ENCODE data around the gene FALEC.

DNA sequence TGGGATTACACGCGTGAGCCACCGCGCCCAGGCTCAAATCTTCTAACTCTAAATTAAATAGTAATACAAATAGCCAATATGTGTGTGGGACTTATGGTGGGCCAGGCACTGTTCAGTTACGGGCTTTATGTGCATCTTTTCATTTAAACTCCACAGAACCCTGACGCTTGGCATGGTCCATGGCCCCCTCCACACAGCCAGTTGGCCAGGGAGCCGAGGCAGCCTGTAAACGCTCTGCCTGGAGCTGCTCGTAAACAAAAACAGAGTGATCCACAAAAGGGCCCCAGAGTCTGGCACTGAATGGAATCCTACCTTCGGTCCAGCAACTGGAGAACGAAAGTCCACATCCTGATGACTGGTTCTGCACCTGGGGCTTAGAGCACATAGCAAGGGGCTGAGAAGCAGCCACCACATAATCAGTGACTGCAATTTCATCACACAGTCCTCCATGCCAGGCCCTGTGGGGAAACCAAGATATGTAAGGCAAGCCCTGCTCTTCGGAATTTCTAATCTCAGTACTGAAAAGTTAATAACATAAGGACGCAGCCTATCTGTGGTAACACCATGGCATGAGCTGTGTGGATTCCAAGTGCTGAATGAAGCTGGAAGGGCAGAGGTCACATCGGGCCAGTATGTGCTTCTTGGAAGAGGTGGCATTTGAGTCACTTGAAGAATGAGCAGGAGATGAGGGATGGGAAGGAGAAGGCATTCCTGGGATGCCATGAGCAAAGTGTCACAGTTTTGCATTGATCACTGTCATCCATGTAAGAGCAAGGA, 20.1 kb downstream of the FALEC start:
- TF ChIP-seq, protein P1, sequence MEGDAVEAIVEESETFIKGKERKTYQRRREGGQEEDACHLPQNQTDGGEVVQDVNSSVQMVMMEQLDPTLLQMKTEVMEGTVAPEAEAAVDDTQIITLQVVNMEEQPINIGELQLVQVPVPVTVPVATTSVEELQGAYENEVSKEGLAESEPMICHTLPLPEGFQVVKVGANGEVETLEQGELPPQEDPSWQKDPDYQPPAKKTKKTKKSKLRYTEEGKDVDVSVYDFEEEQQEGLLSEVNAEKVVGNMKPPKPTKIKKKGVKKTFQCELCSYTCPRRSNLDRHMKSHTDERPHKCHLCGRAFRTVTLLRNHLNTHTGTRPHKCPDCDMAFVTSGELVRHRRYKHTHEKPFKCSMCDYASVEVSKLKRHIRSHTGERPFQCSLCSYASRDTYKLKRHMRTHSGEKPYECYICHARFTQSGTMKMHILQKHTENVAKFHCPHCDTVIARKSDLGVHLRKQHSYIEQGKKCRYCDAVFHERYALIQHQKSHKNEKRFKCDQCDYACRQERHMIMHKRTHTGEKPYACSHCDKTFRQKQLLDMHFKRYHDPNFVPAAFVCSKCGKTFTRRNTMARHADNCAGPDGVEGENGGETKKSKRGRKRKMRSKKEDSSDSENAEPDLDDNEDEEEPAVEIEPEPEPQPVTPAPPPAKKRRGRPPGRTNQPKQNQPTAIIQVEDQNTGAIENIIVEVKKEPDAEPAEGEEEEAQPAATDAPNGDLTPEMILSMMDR (IDR thresholded peaks at IDR 0.05), result no peak
- TF ChIP-seq POLR2A (IDR thresholded peaks at IDR 0.05) (no peak), POLR2AphosphoS5 (IDR thresholded peaks at IDR 0.05) (no peak)
